GM23338 (cell line): ENCODE measurements around the gene SNX4.

Experiments used
- CREB1 ChIP-seq: fragments of 250-450 bp; sonication (Bioruptor Pico); IDR thresholded peaks from 2 replicates; pipeline ENCODE4 v1.5.0; 2020; ENCODE audit warnings: low read depth, mild to moderate bottlenecking, moderate library complexity
- EZH2 ChIP-seq: fragments of 200-600 bp; sonication (generic); IDR thresholded peaks from one replicate; pipeline ENCODE4 v1.8.0; 2017; ENCODE audit warnings: antibody characterized with exemption, mild to moderate bottlenecking, low read depth; ENCODE audit not compliant: unreplicated experiment
- EZH2phosphoT487 ChIP-seq: fragments of 200-600 bp; sonication (generic); IDR thresholded peaks from one replicate; pipeline ENCODE4 v1.8.1; 2018; ENCODE audit warnings: antibody characterized with exemption; ENCODE audit not compliant: unreplicated experiment
- POLR2AphosphoS5 ChIP-seq: IDR thresholded peaks from 2 replicates; pipeline ENCODE4 v1.6.1; 2016; ENCODE audit warnings: antibody characterized with exemption, low read depth
- TF ChIP-seq, protein P1 (sequence below), 2 experiments: fragments of 200-600 bp in 1 of 2; sonication (generic) in 1 of 2; conservative IDR thresholded peaks; 2 replicates each; pipeline versions ENCODE4 v1.5.1 to v1.6.1; 2016 to 2017; ENCODE audit warnings: antibody characterized with exemption in 2 of 2, low read depth in 2 of 2, mild to moderate bottlenecking in 2 of 2, moderate library complexity in 1 of 2

DNA sequence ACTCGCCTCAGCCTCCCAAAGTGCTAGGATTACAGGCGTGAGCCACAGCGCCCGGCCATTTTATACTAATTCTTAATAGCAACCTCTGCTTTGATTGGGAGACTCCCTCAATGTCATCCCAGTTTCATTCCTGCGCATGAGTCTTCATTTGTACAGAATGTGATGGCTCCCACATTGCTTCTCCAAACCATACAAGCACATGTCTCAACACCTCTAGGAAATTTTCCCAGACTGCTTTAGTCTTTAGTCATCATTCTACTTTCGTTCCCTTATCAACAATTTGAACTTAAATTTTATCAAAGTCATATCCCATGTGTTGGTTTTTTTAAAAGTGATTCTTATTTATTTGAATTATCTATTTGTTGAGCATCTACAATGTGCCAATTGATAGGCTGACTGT is 58.1 kb downstream of the SNX4 start:
- TF ChIP-seq POLR2AphosphoS5 (no peak), EZH2 (no peak), EZH2phosphoT487 (no peak), CREB1 (CRISPR knock-in tag) (no peak)
- TF ChIP-seq, protein P1, sequence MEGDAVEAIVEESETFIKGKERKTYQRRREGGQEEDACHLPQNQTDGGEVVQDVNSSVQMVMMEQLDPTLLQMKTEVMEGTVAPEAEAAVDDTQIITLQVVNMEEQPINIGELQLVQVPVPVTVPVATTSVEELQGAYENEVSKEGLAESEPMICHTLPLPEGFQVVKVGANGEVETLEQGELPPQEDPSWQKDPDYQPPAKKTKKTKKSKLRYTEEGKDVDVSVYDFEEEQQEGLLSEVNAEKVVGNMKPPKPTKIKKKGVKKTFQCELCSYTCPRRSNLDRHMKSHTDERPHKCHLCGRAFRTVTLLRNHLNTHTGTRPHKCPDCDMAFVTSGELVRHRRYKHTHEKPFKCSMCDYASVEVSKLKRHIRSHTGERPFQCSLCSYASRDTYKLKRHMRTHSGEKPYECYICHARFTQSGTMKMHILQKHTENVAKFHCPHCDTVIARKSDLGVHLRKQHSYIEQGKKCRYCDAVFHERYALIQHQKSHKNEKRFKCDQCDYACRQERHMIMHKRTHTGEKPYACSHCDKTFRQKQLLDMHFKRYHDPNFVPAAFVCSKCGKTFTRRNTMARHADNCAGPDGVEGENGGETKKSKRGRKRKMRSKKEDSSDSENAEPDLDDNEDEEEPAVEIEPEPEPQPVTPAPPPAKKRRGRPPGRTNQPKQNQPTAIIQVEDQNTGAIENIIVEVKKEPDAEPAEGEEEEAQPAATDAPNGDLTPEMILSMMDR (conservative IDR thresholded peaks at IDR 0.05; ENCODE audit: low read depth in 2 of 2), result no peak
